Gastrocnemius medialis (tissue), 4 donors: ENCODE data around the gene WSB1. TPM values are rescaled to one million over a fixed set of nuclear protein-coding genes. Genes with fewer than 3 reads are reported as not detected.
"Not testable (repeated sequence)": the region's sequence is repeated elsewhere in the genome, so short reads cannot be mapped to it uniquely, and the experiment has no call there.

Source experiments
- ATAC-seq, 2 donors: fragments of 150-250 bp; one replicate each; pipeline ENCODE4 v1.9.1; 2016
- DNase-seq, 2 donors: peaks; one replicate each; pipeline ENCODE4 v3.0.0-alpha.2; 2019
- H3K27ac ChIP-seq, 4 donors: fragments of 200-600 bp; sonication (generic); 1 replicate in 1 of 4; 2 replicates in 3 of 4; pipeline ENCODE4 v1.5.1; 2016 to 2018; ENCODE audit warnings: mild to moderate bottlenecking in 2 of 4, moderate library complexity in 1 of 4
- H3K27me3 ChIP-seq, 3 donors: fragments of 200-600 bp; sonication (generic) in 2 of 3; 1 replicate in 1 of 3; 2 replicates in 2 of 3; pipeline versions ENCODE4 v1.5.1 to v1.6.0; 2016 to 2019; ENCODE audit warnings: mild to moderate bottlenecking in 1 of 3, moderate library complexity in 1 of 3
- H3K36me3 ChIP-seq, 2 donors: fragments of 200-600 bp; sonication (generic) in 1 of 2; one replicate each; pipeline ENCODE4 v1.5.1; 2017 to 2018
- H3K4me1 ChIP-seq, 2 donors: fragments of 200-600 bp; sonication (generic) in 1 of 2; one replicate each; pipeline ENCODE4 v1.5.1; 2016 to 2017; ENCODE audit warnings: mild to moderate bottlenecking in 2 of 2
- H3K4me3 ChIP-seq, 4 donors: fragments of 200-600 bp; sonication (generic) in 3 of 4; 1 replicate in 1 of 4; 2 replicates in 3 of 4; pipeline ENCODE4 v1.5.1; 2016 to 2019; ENCODE audit warnings: mild to moderate bottlenecking in 2 of 4
- H3K9me3 ChIP-seq, 3 donors: fragments of 200-600 bp; sonication (generic) in 2 of 3; 1 replicate in 1 of 3; 2 replicates in 2 of 3; pipeline ENCODE4 v1.5.1; 2016 to 2019
- POLR2A ChIP-seq, 2 donors: fragments of 450-650 bp; IDR thresholded peaks; one replicate each; pipeline ENCODE4 v1.6.1; 2017; ENCODE audit warnings: antibody characterized with exemption in 2 of 2, mild to moderate bottlenecking in 2 of 2, moderate library complexity in 2 of 2
- in situ Hi-C, 4 donors: fragments of 200-750 bp; cut with MboI; loops; one replicate each; pipeline versions ENCODE4 v1.15.0 to v1.8.0; 2017; ENCODE audit warnings: low sequenced_read_pairs in 4 of 4
- intact Hi-C: fragments of 100-400 bp; cut with DNase I; formaldehyde crosslinking; loops from one replicate; pipeline ENCODE4 v1.15.1; 2023; ENCODE audit warnings: low total_unique reads
- total RNA-seq, 4 donors: library from RNA; depleted of rRNA; stranded (reverse); fragments of >200 nt; gene quantifications; one replicate each; pipeline versions ENCODE4 v1.1.0 to v1.2.3, GENCODE V29; 2016
- TF ChIP-seq, protein P1 (sequence below), 5 experiments: fragments of 450-650 bp in 3 of 5; fragments of 200-600 bp in 2 of 5; sonication (generic) in 2 of 5; IDR thresholded peaks in 4 of 5; conservative IDR thresholded peaks in 1 of 5; 1 replicate in 4 of 5; 2 replicates in 1 of 5; pipeline ENCODE4 v1.5.1; 2016 to 2019; ENCODE audit warnings: antibody characterized with exemption in 5 of 5, mild to moderate bottlenecking in 3 of 5, moderate library complexity in 3 of 5

WSB1 gene
- total RNA-seq, 4 donors from 2014 or later = 15.8 to 48.1 (median 20.4) TPM

DNA sequence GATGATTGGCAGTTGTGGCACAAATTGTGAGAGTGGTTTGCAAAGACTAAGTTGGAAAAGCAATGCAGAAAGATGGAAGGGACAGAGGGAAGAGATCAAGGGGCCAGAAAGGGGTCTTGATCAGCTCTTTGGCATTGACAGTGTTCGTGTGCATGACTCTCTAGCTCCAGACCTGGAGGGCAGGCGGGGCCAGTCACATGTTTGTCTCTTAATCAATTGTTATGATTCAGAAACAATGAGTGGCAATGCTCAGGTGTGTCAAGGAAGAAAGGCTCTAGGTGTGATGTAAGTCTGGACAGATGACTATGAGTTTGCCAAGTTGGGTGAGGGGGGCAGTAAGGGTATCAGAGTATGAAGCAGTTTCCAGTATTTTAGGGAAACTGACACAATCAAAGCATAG, 32.1 kb downstream of the WSB1 start:
- Histone ChIP-seq H3K4me1 (peaks cover 11 to 21% of the 10 kb centered on the region in 2 donors), H3K27ac (no peak overlapping the region), H3K36me3 (no peaks in the 10 kb centered on the region), H3K9me3 (no peaks in the 10 kb centered on the region), H3K4me3 (no peak overlapping the region), H3K27me3 (no peaks in the 10 kb centered on the region)
- intact Hi-C loops = no loop called here
- ATAC-seq (no peak), DNase-seq (no peak)
- TF ChIP-seq POLR2A (IDR thresholded peaks at IDR 0.05) = no peak
- TF ChIP-seq, protein P1, sequence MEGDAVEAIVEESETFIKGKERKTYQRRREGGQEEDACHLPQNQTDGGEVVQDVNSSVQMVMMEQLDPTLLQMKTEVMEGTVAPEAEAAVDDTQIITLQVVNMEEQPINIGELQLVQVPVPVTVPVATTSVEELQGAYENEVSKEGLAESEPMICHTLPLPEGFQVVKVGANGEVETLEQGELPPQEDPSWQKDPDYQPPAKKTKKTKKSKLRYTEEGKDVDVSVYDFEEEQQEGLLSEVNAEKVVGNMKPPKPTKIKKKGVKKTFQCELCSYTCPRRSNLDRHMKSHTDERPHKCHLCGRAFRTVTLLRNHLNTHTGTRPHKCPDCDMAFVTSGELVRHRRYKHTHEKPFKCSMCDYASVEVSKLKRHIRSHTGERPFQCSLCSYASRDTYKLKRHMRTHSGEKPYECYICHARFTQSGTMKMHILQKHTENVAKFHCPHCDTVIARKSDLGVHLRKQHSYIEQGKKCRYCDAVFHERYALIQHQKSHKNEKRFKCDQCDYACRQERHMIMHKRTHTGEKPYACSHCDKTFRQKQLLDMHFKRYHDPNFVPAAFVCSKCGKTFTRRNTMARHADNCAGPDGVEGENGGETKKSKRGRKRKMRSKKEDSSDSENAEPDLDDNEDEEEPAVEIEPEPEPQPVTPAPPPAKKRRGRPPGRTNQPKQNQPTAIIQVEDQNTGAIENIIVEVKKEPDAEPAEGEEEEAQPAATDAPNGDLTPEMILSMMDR (IDR thresholded peaks at IDR 0.05 in 4 of 5, conservative IDR thresholded peaks at IDR 0.05 in 1 of 5) = no peak
- in situ Hi-C loops = loop anchor here in 1 of 4 donors (10.0 kb wide), 1 partner anchor 61 kb away; no protein-coding TSS in a partner anchor

DNA sequence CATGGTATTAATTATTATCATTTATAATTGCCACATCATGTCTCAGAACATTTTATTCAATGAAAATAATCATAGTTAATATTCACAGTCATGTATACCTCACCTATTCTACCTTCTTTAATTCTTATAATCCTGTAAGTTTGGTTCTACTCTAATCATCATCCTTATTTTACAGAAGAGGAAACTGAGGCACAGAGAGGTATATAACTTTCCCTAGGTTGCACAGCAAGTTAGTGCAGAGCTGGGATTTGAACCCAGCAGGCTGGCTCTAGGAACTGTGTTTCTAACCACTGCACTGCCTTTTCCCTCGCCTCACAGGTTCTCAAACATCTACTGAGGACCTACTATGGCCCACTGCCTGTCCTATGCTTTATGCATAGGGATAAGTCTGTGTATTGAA, 32.7 kb downstream of the WSB1 start:
- Histone ChIP-seq H3K4me3 (no peak overlapping the region), H3K36me3 (no peaks in the 10 kb centered on the region), H3K4me1 (peaks cover 10 to 19% of the 10 kb centered on the region in 2 donors), H3K9me3 (no peaks in the 10 kb centered on the region), H3K27ac (no peak overlapping the region), H3K27me3 (no peaks in the 10 kb centered on the region)
- DNase-seq (no peak), ATAC-seq (no peak)
- intact Hi-C loops = no loop called here
- in situ Hi-C loops = loop anchor here in 1 of 4 donors (10.0 kb wide), 1 partner anchor 62 kb away; no protein-coding TSS in a partner anchor
- TF ChIP-seq, protein P1 (IDR thresholded peaks at IDR 0.05 in 4 of 5, conservative IDR thresholded peaks at IDR 0.05 in 1 of 5) = no peak
- TF ChIP-seq POLR2A (IDR thresholded peaks at IDR 0.05) = no peak

DNA sequence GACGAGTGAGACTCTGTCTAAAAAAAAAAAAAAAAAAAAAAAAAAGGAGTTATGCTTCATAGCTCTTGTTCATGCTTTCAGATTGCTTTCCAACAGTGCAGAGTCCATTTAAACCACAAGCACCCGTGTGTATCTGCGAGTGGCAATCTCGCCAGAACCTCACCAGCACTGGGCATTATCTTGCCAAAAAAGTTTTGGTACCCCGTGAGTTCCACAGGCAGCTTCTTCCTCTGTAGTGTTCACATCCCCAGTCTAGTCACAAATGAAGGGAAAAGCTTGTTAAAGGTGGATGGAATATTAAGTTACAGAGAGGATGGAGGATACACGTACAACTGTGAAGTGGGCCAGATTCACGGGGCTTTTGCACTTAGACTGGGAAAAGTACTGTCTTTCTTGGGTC, 33.5 kb downstream of the WSB1 start:
- peaks cover 14 to 27% of the 10 kb centered on the region in 2 donors for H3K4me1 ChIP-seq
- H3K9me3 ChIP-seq = no peaks in the 10 kb centered on the region
- no peak for ATAC-seq
- no peak overlapping the region for H3K27ac ChIP-seq
- intact Hi-C loops = no loop called here
- in situ Hi-C loops = loop anchor here in 1 of 4 donors (10.0 kb wide), 1 partner anchor 63 kb away; no protein-coding TSS in a partner anchor
- TF ChIP-seq, protein P1 (IDR thresholded peaks at IDR 0.05 in 4 of 5, conservative IDR thresholded peaks at IDR 0.05 in 1 of 5) = no peak
- TF ChIP-seq POLR2A (IDR thresholded peaks at IDR 0.05) = no peak
- no peak overlapping the region for H3K4me3 ChIP-seq
- DNase-seq = no peak
- H3K36me3 ChIP-seq = no peaks in the 10 kb centered on the region
- H3K27me3 ChIP-seq = no peaks in the 10 kb centered on the region

DNA sequence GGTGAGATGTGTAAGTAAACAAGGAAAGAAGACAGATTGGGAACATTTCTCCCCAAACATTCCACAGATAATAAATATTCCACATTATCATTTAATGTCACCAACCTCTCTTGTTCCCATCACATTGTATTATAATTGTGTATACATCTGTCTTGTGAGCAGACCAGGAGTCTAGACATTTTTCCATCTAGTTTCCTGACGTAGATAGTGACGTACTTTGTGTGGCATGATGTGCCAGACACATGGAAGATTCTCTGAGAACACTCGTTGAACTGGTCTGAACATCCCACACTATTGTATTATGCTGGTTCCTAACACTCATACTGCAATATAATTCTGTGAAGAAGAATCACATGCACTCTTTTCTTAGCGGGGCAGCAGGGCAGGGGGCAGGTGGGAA, 34.0 kb downstream of the WSB1 start:
- Histone ChIP-seq H3K9me3 (no peaks in the 10 kb centered on the region), H3K36me3 (no peaks in the 10 kb centered on the region), H3K27ac (no peak overlapping the region), H3K27me3 (no peaks in the 10 kb centered on the region), H3K4me1 (peaks cover 13 to 27% of the 10 kb centered on the region in 2 donors), H3K4me3 (no peak overlapping the region)
- no peak for TF ChIP-seq POLR2A (IDR thresholded peaks at IDR 0.05)
- TF ChIP-seq, protein P1 (IDR thresholded peaks at IDR 0.05 in 4 of 5, conservative IDR thresholded peaks at IDR 0.05 in 1 of 5) = no peak
- no peak for ATAC-seq
- DNase-seq = no peak
- in situ Hi-C loops = loop anchor here in 1 of 4 donors (10.0 kb wide), 1 partner anchor 63 kb away; no protein-coding TSS in a partner anchor
- intact Hi-C loops = no loop called here

DNA sequence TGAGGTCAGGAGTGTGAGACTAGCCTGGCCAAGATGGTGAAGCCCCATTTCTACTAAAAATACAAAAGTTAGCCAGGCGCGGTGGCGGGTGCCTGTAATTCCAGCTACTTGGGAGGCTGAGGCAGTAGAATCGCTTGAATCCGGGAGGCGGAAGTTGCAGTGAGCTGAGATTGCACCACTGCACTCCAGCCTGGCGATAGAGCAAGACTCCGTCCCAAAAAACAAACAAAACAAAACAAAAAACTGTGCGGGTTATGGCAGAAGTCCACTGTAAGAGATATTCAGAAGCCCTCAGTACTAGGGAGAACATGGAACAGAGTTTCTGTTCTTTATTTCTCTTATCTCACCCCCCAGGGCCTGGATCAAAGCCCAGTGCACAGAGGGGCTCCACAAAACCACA, 34.8 kb downstream of the WSB1 start:
- DNase-seq, intact Hi-C loops, ATAC-seq, H3K4me3 ChIP-seq, H3K9me3 ChIP-seq, H3K36me3 ChIP-seq, H3K27me3 ChIP-seq, H3K27ac ChIP-seq: not testable (repeated sequence)
- in situ Hi-C loops = loop anchor here in 1 of 4 donors (10.0 kb wide), 1 partner anchor 64 kb away; no protein-coding TSS in a partner anchor
- peaks cover 10 to 22% of the 10 kb centered on the region in 2 donors for H3K4me1 ChIP-seq
